Activated CD8-positive, alpha-beta memory T cell treated with anti-CD3 and anti-CD28 coated beads for 48 hours (primary cell): ENCODE data around the gene SPTBN1.
A peak's percentile ranks its signal among the peaks of the same experiment; 100 is the strongest.

Experiments
- DNase-seq, 3 experiments: peaks; one replicate each; pipeline ENCODE4 v3.0.0-alpha.2; 2020; ENCODE audit warnings: low read depth in 2 of 3, low spot score in 2 of 3

Gene SPTBN1

DNA sequence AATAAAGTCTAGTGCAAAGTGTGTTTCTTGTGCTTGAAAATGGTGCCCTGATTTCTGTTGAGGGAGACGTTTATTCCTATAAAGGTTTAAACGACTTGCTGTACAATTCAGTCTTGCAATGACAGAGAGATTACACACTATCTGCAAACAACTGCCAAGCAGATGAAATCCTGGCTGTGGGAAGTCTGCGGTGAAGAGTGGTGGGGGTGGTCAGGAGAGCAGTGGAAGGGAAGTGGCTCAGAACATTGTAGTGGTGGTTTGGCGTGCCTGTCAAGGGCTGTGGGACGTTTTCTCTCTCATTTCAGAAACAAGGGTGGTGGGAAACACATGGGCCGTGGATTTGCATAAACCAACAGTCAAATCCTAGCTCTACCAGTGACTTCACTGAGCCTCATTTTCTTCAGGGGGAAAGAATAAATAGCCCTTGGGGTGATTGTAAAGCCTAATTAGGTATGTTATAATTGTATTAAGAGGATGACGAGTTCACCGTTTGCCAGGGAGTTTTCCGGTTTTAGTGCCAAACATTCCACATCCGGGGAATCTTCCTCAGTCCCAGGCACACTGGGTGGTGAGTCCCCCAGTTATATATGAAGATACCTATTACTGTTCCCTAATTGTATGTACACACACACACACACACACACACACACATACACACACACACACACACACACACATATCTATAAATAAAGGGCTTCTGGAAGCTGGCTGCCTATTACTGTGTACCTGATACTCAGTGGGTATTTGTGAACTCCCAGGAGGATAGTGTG lies 115.0 kb downstream of the SPTBN1 start:
- DNase-seq = peak in 1 of 3 experiments; percentile 60

DNA sequence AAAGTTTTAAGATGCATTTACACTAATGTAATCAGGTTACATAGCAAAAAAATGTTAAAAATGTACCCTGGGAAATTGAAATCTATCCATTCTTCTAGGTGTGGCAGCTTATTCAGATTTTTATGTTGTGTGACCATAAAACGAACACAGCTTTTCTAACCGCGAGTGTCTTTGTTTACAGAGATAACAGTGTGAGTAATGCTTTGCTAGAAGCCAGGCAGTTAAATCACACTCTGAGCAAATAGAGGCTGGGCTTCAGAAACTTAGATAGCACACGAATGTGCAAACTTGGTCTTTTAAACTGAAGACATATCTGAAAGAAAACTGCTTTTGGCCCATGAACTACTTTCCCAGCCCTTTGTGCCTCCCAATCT lies 116.1 kb downstream of the SPTBN1 start:
- no peak for DNase-seq

DNA sequence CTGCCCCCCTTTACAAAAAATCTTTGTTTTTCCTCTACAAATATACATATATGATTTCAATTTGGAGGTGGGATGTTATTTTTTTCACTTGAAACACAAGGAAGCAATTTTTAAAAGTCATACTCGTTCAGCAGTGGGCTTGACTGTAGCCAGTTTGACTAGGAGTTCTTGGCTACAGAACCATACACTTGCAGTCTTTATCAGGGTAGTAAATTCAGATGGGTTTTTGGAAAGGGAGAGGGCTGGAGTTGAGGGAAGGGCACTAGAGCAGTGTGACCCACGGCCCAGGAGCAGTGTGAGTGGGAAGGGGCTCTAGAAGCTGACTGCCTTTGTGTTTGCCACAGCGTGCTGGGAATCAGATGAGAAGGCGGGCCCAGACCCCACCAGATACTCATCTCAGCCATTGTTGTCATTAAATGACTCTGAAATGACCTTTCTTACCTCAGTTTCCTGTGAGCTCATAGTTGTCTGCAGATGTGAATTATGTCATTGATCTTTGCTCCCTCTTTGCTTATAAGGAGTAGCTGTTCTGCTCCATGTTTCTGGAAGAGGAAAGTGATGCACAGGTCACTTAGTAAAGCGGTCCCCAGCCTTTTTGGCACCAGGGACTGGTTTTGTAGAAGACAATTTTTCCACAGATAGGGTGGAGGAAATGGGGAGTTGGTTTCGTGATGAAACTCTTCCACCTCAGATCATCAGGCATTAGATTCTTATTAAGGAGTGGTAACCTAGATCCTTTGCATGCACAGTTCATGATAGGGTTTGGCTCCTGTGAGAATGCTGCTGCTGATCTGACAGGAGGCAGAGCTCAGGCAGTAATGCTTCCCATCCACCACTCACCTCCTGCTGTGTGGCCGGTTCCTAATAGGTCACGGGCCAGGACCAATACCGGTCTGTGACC lies 116.8 kb downstream of the SPTBN1 start:
- DNase-seq = no peak

DNA sequence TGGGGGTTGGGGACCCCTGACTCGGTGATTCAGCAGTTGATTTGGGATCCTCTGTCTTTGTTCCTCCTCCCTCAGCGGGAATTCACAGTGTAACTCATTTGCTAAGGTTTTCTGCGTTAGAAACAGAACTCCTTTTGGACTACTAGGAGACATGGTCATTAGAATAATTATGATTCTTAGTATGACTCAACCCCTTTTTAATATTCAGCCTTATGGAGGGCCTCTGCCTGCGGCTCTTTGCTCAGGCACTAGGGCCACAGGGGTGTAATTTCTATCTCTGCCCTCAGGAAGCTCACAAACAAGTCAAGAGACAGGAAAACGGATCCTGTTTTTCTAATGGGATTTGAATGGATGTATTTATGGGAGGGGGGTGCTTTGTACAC lies 117.4 kb downstream of the SPTBN1 start:
- DNase-seq = no peak

DNA sequence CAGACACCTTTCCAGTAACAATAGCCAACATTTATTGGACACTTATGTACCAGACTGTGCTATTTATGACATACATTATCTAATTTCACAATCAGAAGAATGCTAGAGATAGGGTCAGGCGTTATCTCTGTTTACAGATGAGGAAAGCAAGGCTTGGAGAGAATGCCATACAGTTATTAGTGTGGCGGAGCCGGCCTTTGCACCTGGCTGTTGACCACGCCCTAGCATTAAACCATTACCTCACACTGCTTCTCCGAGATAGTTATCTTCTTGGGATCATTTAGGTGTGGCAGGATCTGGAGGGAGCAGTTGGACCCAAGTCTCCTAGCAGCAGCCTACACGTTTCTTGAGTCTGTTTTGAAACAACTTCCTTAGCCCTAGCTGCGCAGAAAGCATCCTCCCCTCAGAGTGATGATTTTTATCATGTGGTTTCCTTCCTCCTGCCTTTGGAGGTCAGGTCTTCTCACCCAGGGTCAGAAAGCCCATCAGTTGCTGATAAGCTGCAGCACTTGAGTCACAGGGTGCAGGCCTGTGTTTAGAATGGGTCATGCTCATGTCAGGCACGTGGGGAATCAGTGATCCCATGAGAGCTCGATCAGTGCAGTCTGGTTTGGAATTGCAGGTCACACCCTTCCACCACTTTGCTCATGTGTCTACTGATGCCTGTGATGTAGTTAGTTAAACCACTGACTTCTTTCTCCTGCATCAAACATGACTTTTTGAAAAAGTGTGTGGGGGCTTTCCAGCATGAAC lies 118.2 kb downstream of the SPTBN1 start:
- DNase-seq = no peak

DNA sequence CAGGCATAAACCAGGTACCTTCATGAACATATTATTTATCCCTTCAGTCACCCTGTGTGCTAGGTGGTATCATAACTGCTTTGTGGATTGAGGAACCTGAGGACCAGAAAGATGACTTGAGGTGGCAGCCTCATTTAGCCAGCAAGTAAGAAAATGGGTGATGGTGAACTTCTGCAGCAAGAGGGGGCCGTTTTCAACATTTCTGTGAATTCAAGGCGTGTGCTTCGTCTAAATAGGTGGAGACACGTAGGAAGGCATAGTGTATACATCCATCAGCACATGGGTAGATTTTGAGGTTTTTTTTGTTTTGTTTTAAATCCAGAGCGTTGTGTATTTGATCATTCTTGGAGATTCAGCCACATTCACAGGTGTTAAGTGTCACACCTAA lies 118.7 kb downstream of the SPTBN1 start:
- DNase-seq = no peak

DNA sequence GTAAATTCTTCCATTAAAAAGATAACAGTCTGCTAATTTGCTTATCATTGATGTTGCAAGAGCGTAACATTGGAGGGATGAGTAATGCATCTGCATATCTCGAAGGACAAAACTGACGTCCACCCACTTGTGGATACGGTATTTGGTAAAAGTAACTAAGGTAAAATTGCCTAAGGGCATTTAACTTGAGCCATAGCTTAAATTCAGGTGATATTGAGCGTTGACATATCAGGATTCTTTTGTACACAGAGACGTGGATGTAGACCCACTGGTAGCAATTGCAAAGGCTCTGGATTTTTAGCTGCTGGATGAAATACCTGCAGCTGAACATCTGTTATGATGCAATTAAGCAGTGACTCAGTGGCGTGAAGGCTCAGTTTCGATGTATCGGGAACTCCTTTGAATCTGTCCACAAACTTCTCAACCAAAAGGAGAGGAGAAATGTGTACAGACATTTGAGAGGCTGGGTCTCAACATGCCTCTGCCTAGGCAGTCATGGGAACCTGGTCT lies 119.3 kb downstream of the SPTBN1 start:
- DNase-seq = no peak

DNA sequence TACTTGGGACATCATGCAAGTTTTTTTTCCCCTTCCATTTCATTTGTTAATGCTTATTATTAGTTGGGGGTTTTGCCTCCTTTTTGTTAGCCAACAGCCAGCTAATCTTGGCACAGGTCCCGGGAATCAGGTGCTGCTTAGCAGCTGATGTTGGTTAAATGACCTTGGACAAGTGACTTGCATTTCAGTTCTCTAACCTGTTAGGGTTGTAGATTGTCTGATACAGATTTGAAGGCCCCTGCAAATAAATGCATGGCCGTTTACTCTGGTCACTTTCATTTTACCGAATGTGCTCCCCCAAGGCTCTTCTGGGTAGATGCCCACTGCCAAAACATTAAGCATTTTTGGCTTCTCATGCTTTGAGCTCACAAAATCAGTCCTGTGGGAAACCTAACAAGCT lies 120.9 kb downstream of the SPTBN1 start:
- DNase-seq = no peak

DNA sequence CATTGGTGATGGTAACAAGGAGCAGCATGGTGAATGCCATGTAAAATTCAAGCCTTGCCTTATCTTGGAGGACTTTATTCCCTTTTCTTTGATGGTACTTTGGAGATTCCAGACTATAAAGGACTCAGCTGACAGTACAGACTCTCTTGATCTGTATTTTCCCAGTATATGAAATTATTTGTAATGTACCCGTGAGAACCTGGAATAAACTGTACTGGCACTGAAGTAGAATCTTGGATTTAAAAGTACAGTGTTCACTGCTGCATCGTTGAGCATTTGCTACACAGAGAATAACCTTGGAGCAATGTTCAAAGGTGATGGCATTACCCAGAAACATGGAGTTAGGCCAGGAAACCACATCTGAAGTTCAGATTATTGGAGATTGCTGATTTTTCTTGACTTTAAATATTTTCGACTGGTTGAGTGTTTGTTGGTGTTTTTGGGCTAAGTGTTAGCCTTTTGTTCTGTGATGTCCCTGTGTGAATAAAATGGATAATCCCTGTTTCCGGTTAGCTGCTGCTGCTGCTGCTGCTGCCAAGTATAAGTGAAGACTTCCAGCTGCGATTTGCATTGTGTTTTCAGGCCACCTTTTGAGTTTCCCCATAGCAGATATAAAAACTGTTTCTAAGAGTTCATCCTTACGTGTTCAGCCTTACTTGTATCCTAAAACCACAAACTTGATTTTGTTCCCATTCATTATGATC lies 122.0 kb downstream of the SPTBN1 start:
- no peak for DNase-seq

DNA sequence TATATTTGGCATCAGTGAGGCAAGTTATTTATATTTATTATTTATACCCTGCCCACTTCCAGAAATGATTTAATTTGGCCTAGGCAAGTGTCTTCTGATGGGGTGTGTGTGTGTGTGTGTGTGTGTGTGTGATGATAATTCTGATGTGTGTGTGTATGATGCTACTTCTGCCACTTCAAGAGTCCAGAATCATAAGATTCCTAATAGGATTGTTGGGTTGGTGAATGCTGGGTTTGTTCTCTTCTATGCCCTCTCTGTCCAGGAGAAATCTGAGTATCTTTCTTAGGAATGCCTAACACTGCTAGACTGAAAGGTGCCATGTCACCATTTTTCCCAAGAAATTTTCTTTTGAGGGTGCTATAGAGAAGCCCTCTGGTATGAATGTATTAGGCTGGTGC lies 122.5 kb downstream of the SPTBN1 start:
- DNase-seq = no peak

DNA sequence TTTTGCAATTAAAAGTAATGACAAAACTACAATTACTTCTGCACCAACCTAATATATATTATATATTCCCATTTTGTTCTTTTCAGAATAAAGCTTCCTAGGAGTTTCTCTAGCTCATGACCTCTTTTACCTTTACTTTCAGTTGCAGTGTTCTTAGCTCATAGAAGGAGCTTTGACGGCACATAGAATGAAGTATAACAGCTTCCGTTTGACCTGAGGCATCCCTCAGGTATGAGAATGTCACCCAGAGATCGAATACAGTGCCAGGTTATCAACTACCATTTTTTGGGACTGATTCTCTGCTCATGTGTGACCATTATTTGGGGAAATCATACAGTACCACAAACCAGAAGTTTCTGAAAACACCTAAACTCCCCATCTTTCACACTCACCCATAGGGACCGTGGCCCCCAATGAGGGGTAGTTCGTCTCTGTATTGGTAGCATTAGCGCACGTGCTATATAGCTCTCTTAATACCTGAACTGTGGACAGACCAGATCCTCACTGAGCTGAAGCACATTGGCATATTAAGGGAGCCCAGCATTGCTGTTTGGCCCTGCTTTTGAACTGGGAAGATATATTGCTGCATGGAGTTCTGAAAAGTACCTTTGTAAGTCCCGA lies 123.0 kb downstream of the SPTBN1 start:
- DNase-seq = no peak

DNA sequence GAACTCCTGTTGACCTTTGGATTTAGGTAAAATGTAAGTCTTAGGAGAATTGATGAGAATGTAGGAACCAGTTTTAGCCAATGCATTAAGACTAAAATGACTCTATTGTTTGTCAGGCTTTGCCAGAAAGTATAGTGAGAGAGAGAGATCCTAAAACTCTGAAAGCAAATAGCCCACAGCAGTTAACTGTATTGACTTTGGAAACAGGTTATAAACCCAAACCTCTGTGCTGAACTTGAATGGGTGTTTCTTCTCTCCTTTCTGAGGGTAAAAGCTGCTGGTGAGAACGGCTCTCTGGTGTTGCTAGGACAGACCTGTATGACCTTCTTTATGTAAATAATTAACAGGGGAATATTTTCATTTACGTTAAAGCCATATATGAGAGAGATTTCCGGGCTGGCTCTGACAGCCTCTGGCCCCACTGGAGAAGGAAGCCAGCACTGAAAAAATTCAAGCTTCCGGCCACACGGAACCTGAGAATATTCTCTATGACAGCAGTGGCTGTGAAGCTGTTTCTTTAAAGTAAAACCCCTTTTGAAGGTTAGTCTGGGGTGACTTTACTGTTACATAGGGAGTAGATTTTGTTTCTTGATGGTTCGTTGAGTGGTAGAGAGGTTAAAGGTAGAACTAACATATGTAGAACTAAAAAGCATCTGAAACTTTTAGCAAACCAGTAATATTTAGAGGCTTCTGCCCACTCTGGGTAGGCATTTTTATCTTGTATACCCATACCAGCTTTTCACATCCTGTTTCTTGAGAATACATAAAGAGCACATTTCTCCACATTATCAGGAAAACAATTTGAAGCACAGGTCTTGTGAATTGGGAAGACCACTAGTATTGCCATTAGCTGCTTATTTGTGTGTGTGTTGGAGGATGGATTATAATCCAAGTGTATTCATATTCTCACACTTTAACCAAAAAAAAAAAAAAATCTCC lies 123.8 kb downstream of the SPTBN1 start:
- no peak for DNase-seq

DNA sequence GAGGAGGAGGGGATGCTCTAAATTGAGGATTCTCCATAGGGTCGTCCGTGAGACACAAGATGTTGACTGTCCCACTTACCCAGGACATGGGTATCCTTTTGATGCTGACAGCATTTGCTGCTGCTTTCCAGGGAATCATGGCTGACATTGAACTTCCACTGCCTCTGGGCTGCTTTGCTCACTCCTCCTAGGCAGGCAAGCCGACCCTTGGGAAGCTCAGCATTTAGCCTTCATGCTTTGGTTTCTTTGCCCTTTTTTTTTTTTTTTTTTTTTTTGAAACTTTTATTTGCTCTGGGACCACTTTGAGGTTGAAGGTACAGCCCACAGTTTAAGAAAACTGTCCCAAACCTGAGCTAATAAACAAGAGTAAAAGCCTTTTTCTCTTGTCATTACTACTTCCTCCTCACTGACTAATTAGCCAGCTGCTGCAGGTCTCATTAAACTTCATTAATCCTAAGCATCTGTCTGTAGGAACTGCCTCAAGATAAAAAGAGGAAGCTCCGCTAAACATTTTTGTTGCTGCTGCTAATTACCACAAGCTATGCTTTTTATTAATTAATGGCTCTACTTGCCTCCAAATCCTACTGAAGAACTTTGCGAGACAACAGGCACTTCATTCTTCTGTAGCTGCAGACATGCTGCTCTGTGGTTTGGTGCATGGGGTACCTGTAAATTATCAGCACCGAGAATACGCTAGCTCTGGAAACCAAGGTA lies 125.4 kb downstream of the SPTBN1 start:
- no peak for DNase-seq

DNA sequence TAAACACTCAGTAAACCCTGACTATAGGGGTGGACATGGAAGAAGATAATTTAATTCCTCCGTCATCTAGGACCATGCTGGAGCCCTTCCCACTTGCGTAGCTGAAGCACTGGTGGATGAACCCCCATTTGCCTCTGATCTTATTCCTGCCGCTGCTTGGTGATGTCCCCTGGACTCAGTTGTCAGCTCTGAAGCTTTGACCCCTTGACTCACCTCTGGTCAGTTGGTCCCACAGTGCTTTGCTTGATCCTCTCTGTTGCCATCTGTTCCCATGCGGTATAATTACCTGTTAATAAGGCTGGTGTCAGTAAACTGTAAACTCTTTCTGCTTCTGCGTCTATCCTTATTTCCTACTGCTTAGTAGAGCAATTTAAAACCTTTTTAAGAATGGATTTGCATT lies 126.9 kb downstream of the SPTBN1 start:
- no peak for DNase-seq

DNA sequence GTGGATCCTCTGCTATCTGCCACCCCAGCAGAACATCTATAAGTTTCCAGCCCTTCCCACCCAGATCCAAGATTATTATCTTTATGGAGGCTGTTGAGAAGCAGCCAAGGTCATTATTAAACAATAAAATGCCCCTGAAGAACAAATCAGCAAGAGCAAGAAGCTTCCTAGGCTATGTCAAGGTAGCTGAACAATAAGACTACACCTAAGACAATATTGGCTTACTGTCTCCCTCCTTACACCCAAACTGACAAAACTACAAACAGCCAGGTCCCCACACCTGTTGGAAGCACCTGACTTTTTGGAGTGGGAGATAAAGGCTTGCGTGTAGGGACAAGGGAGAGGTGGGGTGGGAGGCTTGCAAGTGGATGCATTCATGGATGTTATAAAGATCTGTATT lies 128.5 kb downstream of the SPTBN1 start:
- no peak for DNase-seq

DNA sequence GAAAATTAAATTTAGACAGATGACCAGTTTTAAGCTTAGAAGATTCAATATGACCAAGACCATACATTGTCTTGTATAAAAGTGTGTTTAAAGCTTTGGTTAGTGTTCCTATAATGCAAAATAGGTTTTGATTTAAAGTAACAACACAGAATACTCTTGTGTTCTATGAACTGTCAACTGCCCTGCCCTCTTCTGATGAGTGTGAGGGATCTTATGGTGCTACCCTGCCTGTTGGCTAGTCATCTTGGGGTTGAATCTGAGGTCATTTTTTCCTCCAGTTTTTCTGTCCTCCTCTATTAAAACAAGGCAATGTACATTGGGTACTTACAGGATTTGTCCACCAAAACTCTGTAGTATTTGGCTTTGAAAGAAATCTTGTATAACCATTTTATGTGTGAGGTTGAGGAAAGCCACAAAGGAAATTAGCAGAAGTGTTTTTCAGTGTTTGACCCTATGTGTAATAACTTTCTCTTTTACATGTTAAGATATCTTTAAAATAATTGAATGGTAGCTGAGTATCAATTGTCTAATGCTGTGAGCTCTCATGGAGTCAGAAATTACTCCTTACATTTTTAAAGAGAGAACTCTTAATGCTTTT lies 129.1 kb downstream of the SPTBN1 start:
- no peak for DNase-seq

DNA sequence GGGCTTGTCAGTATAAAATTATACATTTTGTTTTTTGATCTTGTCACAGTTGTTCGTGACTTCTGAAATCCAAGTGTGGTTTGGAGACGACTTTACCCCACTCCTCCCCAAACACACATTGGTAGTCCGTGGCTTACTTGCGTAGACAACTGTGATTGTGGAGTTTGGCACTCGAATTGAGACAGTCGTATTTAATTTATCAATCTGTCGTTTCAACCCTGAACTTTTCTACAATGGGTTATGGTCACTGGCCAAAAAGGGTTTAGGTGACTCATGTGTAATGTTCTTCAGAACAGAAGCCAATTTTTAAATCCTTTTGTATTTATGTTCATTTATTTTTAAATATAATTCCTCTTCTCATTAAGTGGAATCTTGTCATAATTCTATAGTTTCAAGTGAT lies 129.9 kb downstream of the SPTBN1 start:
- no peak for DNase-seq

DNA sequence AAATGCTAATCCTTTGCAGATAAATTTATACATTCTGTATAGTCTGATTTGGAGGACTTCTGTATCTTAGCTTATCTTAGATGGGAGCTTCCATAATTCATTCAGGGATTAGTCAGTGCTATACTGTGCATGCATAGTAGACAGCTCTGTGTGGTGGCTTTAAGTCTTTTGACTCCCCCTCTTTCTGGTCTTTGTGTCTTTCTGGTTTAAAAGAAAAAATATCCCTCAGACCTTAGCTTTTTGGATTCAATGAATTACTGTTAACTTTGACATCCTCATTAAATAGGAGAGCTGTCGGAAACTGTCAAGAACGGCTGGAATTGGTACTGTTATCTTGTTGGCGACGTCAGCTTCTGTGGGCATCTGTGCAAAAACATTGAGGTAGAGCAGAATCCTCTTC lies 130.4 kb downstream of the SPTBN1 start:
- DNase-seq = no peak
